OCI-LY1 (cell line): ENCODE data around the gene AGO1.
"Not testable (repeated sequence)": the region's sequence is repeated elsewhere in the genome, so short reads cannot be mapped to it uniquely, and the experiment has no call there.

Experiments used
- H2AFZ ChIP-seq: fragments of 200-600 bp; sonication (generic), shearing (Covaris generic); 2 replicates; pipeline ENCODE4 v1.6.0; 2014; ENCODE audit warnings: antibody characterized with exemption, mild to moderate bottlenecking, low read length
- H3F3A ChIP-seq: fragments of 200-600 bp; sonication (generic), shearing (Covaris generic); 2 replicates; pipeline ENCODE4 v1.6.0; 2014; ENCODE audit warnings: mild to moderate bottlenecking, antibody characterized with exemption, low read length, moderate library complexity; ENCODE audit not compliant: insufficient read depth
- H3K27ac ChIP-seq: fragments of 200-600 bp; sonication (generic); 2 replicates; pipeline ENCODE4 v1.5.1; 2014; ENCODE audit warnings: low read length, mixed run types, mild to moderate bottlenecking, low read depth; ENCODE audit not compliant: poor library complexity, severe bottlenecking
- H3K27me3 ChIP-seq: fragments of 200-600 bp; sonication (generic); 2 replicates; pipeline ENCODE4 v1.6.0; 2014; ENCODE audit warnings: antibody characterized with exemption, mild to moderate bottlenecking, low read length, moderate library complexity; ENCODE audit not compliant: insufficient read depth
- H3K36me3 ChIP-seq: fragments of 200-600 bp; sonication (generic); 2 replicates; pipeline ENCODE4 v1.6.1; 2014; ENCODE audit warnings: mild to moderate bottlenecking, antibody characterized with exemption, low read length, moderate library complexity, mixed read lengths; ENCODE audit not compliant: insufficient read depth
- H3K4me1 ChIP-seq: fragments of 200-600 bp; sonication (generic); 2 replicates; pipeline ENCODE4 v1.5.1; 2014; ENCODE audit warnings: mild to moderate bottlenecking, low read length, moderate library complexity; ENCODE audit not compliant: insufficient read depth, severe bottlenecking
- H3K4me2 ChIP-seq: fragments of 200-600 bp; sonication (generic), shearing (Covaris generic); 2 replicates; pipeline ENCODE4 v1.6.1; 2014; ENCODE audit warnings: low read length
- H3K4me3 ChIP-seq: fragments of 200-600 bp; sonication (generic); 2 replicates; pipeline ENCODE4 v1.5.1; 2014; ENCODE audit warnings: low read length, low read depth, mild to moderate bottlenecking, mixed read lengths; ENCODE audit not compliant: poor library complexity, severe bottlenecking
- H3K79me2 ChIP-seq: fragments of 200-600 bp; shearing (Covaris generic); 2 replicates; pipeline ENCODE4 v1.6.1; 2016; ENCODE audit warnings: mixed run types, low read length, mixed read lengths; ENCODE audit not compliant: insufficient read depth
- H3K9ac ChIP-seq: fragments of 200-600 bp; sonication (generic), shearing (Covaris generic); 2 replicates; pipeline ENCODE4 v1.6.1; 2014; ENCODE audit warnings: mild to moderate bottlenecking, low read length, mixed read lengths
- H3K9me2 ChIP-seq: fragments of 200-600 bp; sonication (generic), shearing (Covaris generic); 2 replicates; pipeline ENCODE4 v1.6.1; 2014; ENCODE audit warnings: low read depth, mild to moderate bottlenecking, low read length, mixed read lengths
- H3K9me3 ChIP-seq: fragments of 200-600 bp; shearing (Covaris generic); 2 replicates; pipeline ENCODE4 v1.6.1; 2014; ENCODE audit warnings: low read length, mixed read lengths
- H4K20me1 ChIP-seq: fragments of 200-600 bp; sonication (generic), shearing (Covaris generic); 2 replicates; pipeline ENCODE4 v1.6.0; 2016; ENCODE audit warnings: mild to moderate bottlenecking, low read length; ENCODE audit not compliant: insufficient read depth
- CTCF ChIP-seq: fragments of 200-600 bp; sonication (generic), shearing (Covaris generic); IDR thresholded peaks from 2 replicates; pipeline ENCODE4 v1.5.1; 2017; ENCODE audit warnings: mild to moderate bottlenecking, antibody characterized with exemption, low read length, moderate library complexity, mixed read lengths
- EZH2 ChIP-seq: fragments of 200-600 bp; sonication (generic), shearing (Covaris generic); IDR thresholded peaks from 2 replicates; pipeline ENCODE4 v1.8.0; 2017; ENCODE audit warnings: borderline replicate concordance, mixed run types, mild to moderate bottlenecking, antibody characterized with exemption, low read length, moderate library complexity, mixed read lengths

Gene AGO1

GRCh38 chr1:35870651-35871309 lies 12.2 kb upstream of the AGO1 start:
- H3K36me3 ChIP-seq: no peaks in the 10 kb centered on the region
- H2AFZ ChIP-seq: no peak overlapping the region
- no peak overlapping the region for H3K4me2 ChIP-seq
- H3F3A ChIP-seq: no peaks in the 10 kb centered on the region
- no peaks in the 10 kb centered on the region for H4K20me1 ChIP-seq
- H3K9ac ChIP-seq: no peak overlapping the region
- no peaks in the 10 kb centered on the region for H3K4me1 ChIP-seq
- no peak overlapping the region for H3K4me3 ChIP-seq
- no peaks in the 10 kb centered on the region for H3K27me3 ChIP-seq
- TF ChIP-seq EZH2 (no peak), CTCF (no peak)
- no peaks in the 10 kb centered on the region for H3K9me3 ChIP-seq
- no peaks in the 10 kb centered on the region for H3K9me2 ChIP-seq
- H3K79me2 ChIP-seq: no peaks in the 10 kb centered on the region
- no peak overlapping the region for H3K27ac ChIP-seq

GRCh38 chr1:35873243-35873750 lies 9.7 kb upstream of the AGO1 start:
- Histone ChIP-seq H3K27me3 (no peaks in the 10 kb centered on the region), H3K36me3 (no peaks in the 10 kb centered on the region), H3K79me2 (no peaks in the 10 kb centered on the region), H3K4me2 (no peak overlapping the region), H4K20me1 (no peaks in the 10 kb centered on the region), H3K27ac (no peak overlapping the region), H3K9ac (no peak overlapping the region), H3K4me1 (no peaks in the 10 kb centered on the region), H3K9me3 (no peaks in the 10 kb centered on the region), H2AFZ (no peak overlapping the region), H3K4me3 (no peak overlapping the region), H3K9me2 (no peaks in the 10 kb centered on the region), H3F3A (no peaks in the 10 kb centered on the region)
- TF ChIP-seq EZH2 (no peak), CTCF (no peak)

GRCh38 chr1:35874115-35874514 lies 8.9 kb upstream of the AGO1 start:
- not testable (repeated sequence) for H4K20me1 ChIP-seq, H3K79me2 ChIP-seq, H3K36me3 ChIP-seq, H2AFZ ChIP-seq, H3K4me2 ChIP-seq, H3K27ac ChIP-seq, H3K9me3 ChIP-seq, H3K4me3 ChIP-seq, H3K9ac ChIP-seq, H3F3A ChIP-seq, H3K9me2 ChIP-seq, H3K4me1 ChIP-seq, H3K27me3 ChIP-seq

- H3K27me3 ChIP-seq: no peaks in the 10 kb centered on the region
- H3F3A ChIP-seq: no peaks in the 10 kb centered on the region
- no peaks in the 10 kb centered on the region for H3K79me2 ChIP-seq
- no peaks in the 10 kb centered on the region for H3K36me3 ChIP-seq
- no peak overlapping the region for H3K27ac ChIP-seq
- H4K20me1 ChIP-seq: no peaks in the 10 kb centered on the region
- H3K4me2 ChIP-seq: no peak overlapping the region
- no peaks in the 10 kb centered on the region for H3K9me3 ChIP-seq
- TF ChIP-seq EZH2 (no peak), CTCF (no peak)
- H3K9ac ChIP-seq: no peak overlapping the region
- H3K9me2 ChIP-seq: no peaks in the 10 kb centered on the region
- H3K4me3 ChIP-seq: no peak overlapping the region
- no peak overlapping the region for H2AFZ ChIP-seq
- no peaks in the 10 kb centered on the region for H3K4me1 ChIP-seq
Observed at GRCh38 chr1:35876988-35877387, 6.0 kb upstream of the AGO1 start.
